ENCODE measurements around the gene STARD6. TPM values are rescaled to one million over a fixed set of nuclear protein-coding genes. Genes with fewer than 3 reads are reported as not detected.

The STARD6 gene
- total RNA-seq, 1 experiment from 2014 or later: not detected

DNA sequence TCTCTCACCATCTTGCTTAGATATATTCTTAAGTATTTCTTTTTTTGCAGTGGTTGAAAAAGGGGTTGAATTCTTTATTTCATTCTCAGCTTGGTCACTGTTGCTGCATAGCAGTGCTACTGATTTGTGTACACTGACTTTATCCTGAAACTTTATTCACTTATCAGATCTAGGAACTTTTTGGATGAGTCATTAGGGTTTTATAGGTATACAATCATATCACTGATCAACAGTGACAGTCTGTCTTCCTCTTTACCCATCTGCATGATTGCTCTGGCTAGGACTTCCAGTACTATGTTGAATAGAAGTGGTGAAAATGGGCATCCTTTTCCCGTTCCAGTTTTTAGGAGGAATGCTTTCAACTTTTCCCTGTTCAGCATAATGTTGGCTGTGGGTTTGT lies 6.5 kb downstream of the STARD6 start:
- Histone ChIP-seq H2AFZ (ENCODE audit: low read length) (no peak overlapping the region), H3K4me1 (ENCODE audit: insufficient read depth, low read length) (no peaks in the 10 kb centered on the region), H4K91ac (ENCODE audit: insufficient read length, low read depth, low read length) (no peak overlapping the region), H3K9ac (ENCODE audit: extremely low read depth, insufficient read length, low read length) (no peak overlapping the region), H3K18ac (ENCODE audit: insufficient read length, low read depth, low read length) (no peak overlapping the region), H3K4me2 (ENCODE audit: insufficient read depth, insufficient read length, low read length) (no peak overlapping the region), H3K4ac (ENCODE audit: low read depth, low read length) (no peak overlapping the region), H4K5ac (ENCODE audit: insufficient read length, low read depth, low read length) (no peak overlapping the region), H3K56ac (ENCODE audit: insufficient read length, low read depth, low read length) (no peak overlapping the region), H4K8ac (replicated peaks; ENCODE audit: insufficient read length, low read depth, low read length) (no peak overlapping the region), H3K23me2 (ENCODE audit: insufficient read length, low read depth, low read length, poor library complexity, severe bottlenecking) (no peaks in the 10 kb centered on the region), H3K79me2 (ENCODE audit: insufficient read depth, low read length) (no peaks in the 10 kb centered on the region), H2BK12ac (ENCODE audit: insufficient read length, low read depth, low read length) (no peak overlapping the region), H4K20me1 (ENCODE audit: control insufficient read depth, insufficient read depth, insufficient read length) (no peaks in the 10 kb centered on the region), H2AK5ac (ENCODE audit: insufficient read length, low read length) (no peak overlapping the region), H3K27me3 (ENCODE audit: insufficient read depth, low read length) (no peaks in the 10 kb centered on the region), H3K9me3 (ENCODE audit: control insufficient read depth, low read depth, low read length) (no peaks in the 10 kb centered on the region), H2BK120ac (ENCODE audit: low read depth, low read length, poor library complexity, severe bottlenecking) (no peak overlapping the region), H3K79me1 (ENCODE audit: insufficient read depth, low read depth, low read length, poor library complexity, severe bottlenecking) (no peaks in the 10 kb centered on the region), H3T11ph (ENCODE audit: low read length) (no peak overlapping the region), H3K27ac (ENCODE audit: insufficient read length, low read depth, low read length) (no peak overlapping the region), H3K23ac (ENCODE audit: insufficient read length, low read depth, low read length) (no peak overlapping the region), H2BK15ac (ENCODE audit: low read depth, low read length) (no peak overlapping the region), H2BK20ac (ENCODE audit: low read depth, low read length, poor library complexity, severe bottlenecking) (no peak overlapping the region), H2BK5ac (ENCODE audit: insufficient read length, low read length) (no peak overlapping the region), H3K14ac (ENCODE audit: insufficient read depth, low read length) (no peak overlapping the region)
- peaks cover 0 to 3% of the 10 kb centered on the region in 2 experiments; a peak in 2 of 4 replicates for H3K4me1 Mint-ChIP-seq
- no peaks in the 10 kb centered on the region for H3K27me3 Mint-ChIP-seq (ENCODE audit: low read depth)
- H3K9me3 Mint-ChIP-seq: peaks cover 6 to 12% of the 10 kb centered on the region in 2 experiments; a peak in 3 of 5 replicates
- peaks cover 0 to 10% (median 3%) of the 10 kb centered on the region in 3 experiments; a peak in 3 of 7 replicates for H3K36me3 Mint-ChIP-seq (ENCODE audit: insufficient read depth in 1 of 3, low read depth in 3 of 3)
- no peak overlapping the region for H3K4me3 Mint-ChIP-seq
- DNase-seq: no peak
- H3K27ac Mint-ChIP-seq: no peak overlapping the region
- TF ChIP-seq, protein P1, sequence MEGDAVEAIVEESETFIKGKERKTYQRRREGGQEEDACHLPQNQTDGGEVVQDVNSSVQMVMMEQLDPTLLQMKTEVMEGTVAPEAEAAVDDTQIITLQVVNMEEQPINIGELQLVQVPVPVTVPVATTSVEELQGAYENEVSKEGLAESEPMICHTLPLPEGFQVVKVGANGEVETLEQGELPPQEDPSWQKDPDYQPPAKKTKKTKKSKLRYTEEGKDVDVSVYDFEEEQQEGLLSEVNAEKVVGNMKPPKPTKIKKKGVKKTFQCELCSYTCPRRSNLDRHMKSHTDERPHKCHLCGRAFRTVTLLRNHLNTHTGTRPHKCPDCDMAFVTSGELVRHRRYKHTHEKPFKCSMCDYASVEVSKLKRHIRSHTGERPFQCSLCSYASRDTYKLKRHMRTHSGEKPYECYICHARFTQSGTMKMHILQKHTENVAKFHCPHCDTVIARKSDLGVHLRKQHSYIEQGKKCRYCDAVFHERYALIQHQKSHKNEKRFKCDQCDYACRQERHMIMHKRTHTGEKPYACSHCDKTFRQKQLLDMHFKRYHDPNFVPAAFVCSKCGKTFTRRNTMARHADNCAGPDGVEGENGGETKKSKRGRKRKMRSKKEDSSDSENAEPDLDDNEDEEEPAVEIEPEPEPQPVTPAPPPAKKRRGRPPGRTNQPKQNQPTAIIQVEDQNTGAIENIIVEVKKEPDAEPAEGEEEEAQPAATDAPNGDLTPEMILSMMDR (conservative IDR thresholded peaks at IDR 0.05): no peak
- WGBS (ENCODE audit: extremely low coverage, insufficient read length, low lambda C conversion rate): no CpG with 5 or more reads among the region's 1 CpG

Measured in H9 (cell line).